CD14-positive monocyte (primary cell): Measurements from ENCODE around the gene ACBD7. TPM values are rescaled to one million over a fixed set of nuclear protein-coding genes. Genes with fewer than 3 reads are reported as not detected.

Experiments
- DNase-seq, 3 donors: peaks; one replicate each; pipeline ENCODE4 v3.0.0-alpha.2; 2011 to 2022
- H2AFZ ChIP-seq: 2 replicates; pipeline ENCODE4 v1.6.0; 2012; ENCODE audit warnings: mild to moderate bottlenecking, low read depth, low read length, inconsistent platforms; ENCODE audit not compliant: insufficient read depth, poor library complexity, severe bottlenecking
- H3K27ac ChIP-seq, 2 donors: 1 replicate in 1 of 2; 2 replicates in 1 of 2; pipeline ENCODE4 v1.5.1; 2012 to 2013; ENCODE audit warnings: low read length in 2 of 2, control low read depth in 1 of 2, inconsistent platforms in 1 of 2, low read depth in 1 of 2, mild to moderate bottlenecking in 1 of 2
- H3K27me3 ChIP-seq, 2 donors: one replicate each; pipeline versions ENCODE4 v1.6.0 to v1.6.1; 2011 to 2013; ENCODE audit warnings: low read length in 2 of 2; ENCODE audit not compliant: control insufficient read depth in 2 of 2, insufficient read depth in 2 of 2
- H3K36me3 ChIP-seq, 2 donors: replicated peaks in 1 of 2; 1 replicate in 1 of 2; 2 replicates in 1 of 2; pipeline versions ENCODE4 v1.5.1 to v1.6.1; 2012 to 2013; ENCODE audit warnings: low read length in 2 of 2, control low read depth in 1 of 2, inconsistent platforms in 1 of 2, mild to moderate bottlenecking in 1 of 2; ENCODE audit not compliant: insufficient read depth in 2 of 2, control insufficient read depth in 1 of 2
- H3K4me1 ChIP-seq, 2 donors: 1 replicate in 1 of 2; 2 replicates in 1 of 2; pipeline versions ENCODE4 v1.5.1 to v1.6.1; 2012 to 2013; ENCODE audit warnings: low read length in 2 of 2, control low read depth in 1 of 2, inconsistent platforms in 1 of 2, mild to moderate bottlenecking in 1 of 2, moderate library complexity in 1 of 2; ENCODE audit not compliant: insufficient read depth in 2 of 2, control insufficient read depth in 1 of 2
- H3K4me2 ChIP-seq: replicated peaks from 2 replicates; pipeline ENCODE3; 2012; ENCODE audit warnings: low read length, moderate library complexity, mild to moderate bottlenecking; ENCODE audit not compliant: poor library complexity, severe bottlenecking; ENCODE audit errors: extremely low read depth
- H3K4me3 ChIP-seq, 3 experiments: fragments of 200-600 bp in 1 of 3; sonication (generic) in 1 of 3; replicated peaks in 1 of 3; 1 replicate in 2 of 3; 2 replicates in 1 of 3; pipeline ENCODE4 v1.5.1; 2011 to 2013; ENCODE audit warnings: low read length in 3 of 3, mild to moderate bottlenecking in 3 of 3, control low read depth in 2 of 3, low read depth in 2 of 3, inconsistent platforms in 1 of 3, moderate library complexity in 1 of 3
- H3K79me2 ChIP-seq: 2 replicates; pipeline ENCODE4 v1.6.0; 2012; ENCODE audit warnings: mild to moderate bottlenecking, control low read depth, inconsistent platforms, low read length, moderate library complexity; ENCODE audit not compliant: insufficient read depth
- H3K9ac ChIP-seq: 2 replicates; pipeline ENCODE4 v1.6.0; 2017; ENCODE audit warnings: low read length, mild to moderate bottlenecking; ENCODE audit not compliant: insufficient read depth, poor library complexity, severe bottlenecking
- H3K9me3 ChIP-seq, 2 donors: replicated peaks in 1 of 2; 1 replicate in 1 of 2; 2 replicates in 1 of 2; pipeline versions ENCODE4 v1.5.1 to v1.6.1; 2012 to 2013; ENCODE audit warnings: low read length in 2 of 2, control low read depth in 1 of 2; ENCODE audit not compliant: control insufficient read depth in 1 of 2, insufficient read depth in 1 of 2
- H4K20me1 ChIP-seq: 2 replicates; pipeline ENCODE4 v1.6.0; 2012; ENCODE audit warnings: mild to moderate bottlenecking, low read length, control low read depth, moderate library complexity; ENCODE audit not compliant: insufficient read depth
- H3K27ac Mint-ChIP-seq, 7 donors: one replicate each; pipeline ENCODE4 v1.8.0; 2020; ENCODE audit warnings: mild to moderate bottlenecking in 7 of 7, mixed read lengths in 7 of 7, moderate library complexity in 6 of 7, inconsistent platforms in 2 of 7
- H3K27me3 Mint-ChIP-seq, 3 donors: one replicate each; pipeline ENCODE4 v1.8.0; 2021 to 2022; ENCODE audit warnings: low read depth in 3 of 3, mild to moderate bottlenecking in 3 of 3, mixed read lengths in 3 of 3, moderate library complexity in 3 of 3, inconsistent platforms in 1 of 3
- H3K36me3 Mint-ChIP-seq, 2 donors: one replicate each; pipeline ENCODE4 v1.8.0; 2020; ENCODE audit warnings: mixed read lengths in 2 of 2, inconsistent platforms in 1 of 2, mild to moderate bottlenecking in 1 of 2
- H3K4me1 Mint-ChIP-seq: one replicate; pipeline ENCODE4 v1.8.0; 2020; ENCODE audit warnings: mild to moderate bottlenecking, mixed read lengths
- H3K4me3 Mint-ChIP-seq, 2 donors: one replicate each; pipeline ENCODE4 v1.8.0; 2020; ENCODE audit warnings: mild to moderate bottlenecking in 2 of 2, mixed read lengths in 2 of 2, moderate library complexity in 1 of 2
- H3K9me3 Mint-ChIP-seq, 7 donors: one replicate each; pipeline ENCODE4 v1.8.0; 2020 to 2022; ENCODE audit warnings: mixed read lengths in 7 of 7, mild to moderate bottlenecking in 6 of 7, moderate library complexity in 6 of 7, inconsistent platforms in 2 of 7
- WGBS: methylation state at CpG from one replicate; pipeline ENCODE4 v1.1.5; 2013; ENCODE audit warnings: missing lambda C conversion rate; ENCODE audit not compliant: insufficient coverage; 5-methylcytosine and 5-hydroxymethylcytosine counted together
- intact Hi-C, 2 donors: fragments of 100-400 bp; cut with micrococcal nuclease; formaldehyde crosslinking; loops; one replicate each; pipeline versions ENCODE4 v1.15.0 to v1.15.1; 2023
- polyA plus RNA-seq, 3 donors: library from polyadenylated mRNA; depleted of rRNA in 1 of 3; unstranded in 2 of 3; stranded (reverse) in 1 of 3; fragments of 300-500 nt in 2 of 3; fragments of >200 nt in 1 of 3; fragmentation: Illumina TruSeq in 2 of 3; gene quantifications; 1 replicate in 2 of 3; 2 replicates in 1 of 3; pipeline ENCODE4 v1.2.3, GENCODE V29; 2012 to 2021
- TF ChIP-seq, protein P1 (sequence below): fragments of 200-600 bp; IDR thresholded peaks from one replicate; pipeline ENCODE4 v1.8.0; 2022; ENCODE audit warnings: antibody characterized with exemption, mild to moderate bottlenecking

ACBD7 gene
- polyA plus RNA-seq, 3 donors: 0.11 TPM; not detected in 2

DNA sequence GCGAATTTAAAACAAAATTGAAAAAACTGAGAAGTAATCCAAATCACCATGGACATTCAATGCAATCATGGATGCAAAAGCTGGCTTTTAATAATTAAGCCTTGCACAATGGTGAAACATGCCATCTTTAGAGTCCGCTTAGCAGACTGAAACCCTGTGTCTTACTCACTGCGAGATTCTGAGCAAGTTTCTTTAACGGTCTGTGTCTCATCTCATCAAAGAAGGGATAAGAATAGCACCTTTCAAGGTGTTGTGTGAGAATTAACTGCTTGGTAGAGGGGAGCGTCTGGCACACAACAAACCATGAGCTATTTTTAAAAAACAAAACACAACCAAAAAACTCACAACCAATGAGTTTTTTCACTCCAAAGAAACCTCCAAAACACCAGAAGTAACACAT is 21.4 kb downstream of the ACBD7 start:
- Histone ChIP-seq H3K4me1 (no peaks in the 10 kb centered on the region), H3K9ac (no peak overlapping the region), H3K27ac (no peak overlapping the region), H2AFZ (no peak overlapping the region), H3K4me2 (no peak overlapping the region), H3K9me3 (no peaks in the 10 kb centered on the region), H4K20me1 (no peaks in the 10 kb centered on the region), H3K4me3 (no peak overlapping the region), H3K79me2 (no peaks in the 10 kb centered on the region), H3K27me3 (peaks cover 0 to 2% of the 10 kb centered on the region in 2 donors), H3K36me3 (no peaks in the 10 kb centered on the region)
- Mint-ChIP-seq H3K4me3 (no peak overlapping the region), H3K27me3 (peaks cover 0 to 5% (median 2%) of the 10 kb centered on the region in 3 donors), H3K27ac (no peak overlapping the region), H3K9me3 (peaks cover 0 to 14% (median 7%) of the 10 kb centered on the region in 7 donors), H3K4me1 (no peaks in the 10 kb centered on the region), H3K36me3 (no peaks in the 10 kb centered on the region)
- TF ChIP-seq, protein P1, sequence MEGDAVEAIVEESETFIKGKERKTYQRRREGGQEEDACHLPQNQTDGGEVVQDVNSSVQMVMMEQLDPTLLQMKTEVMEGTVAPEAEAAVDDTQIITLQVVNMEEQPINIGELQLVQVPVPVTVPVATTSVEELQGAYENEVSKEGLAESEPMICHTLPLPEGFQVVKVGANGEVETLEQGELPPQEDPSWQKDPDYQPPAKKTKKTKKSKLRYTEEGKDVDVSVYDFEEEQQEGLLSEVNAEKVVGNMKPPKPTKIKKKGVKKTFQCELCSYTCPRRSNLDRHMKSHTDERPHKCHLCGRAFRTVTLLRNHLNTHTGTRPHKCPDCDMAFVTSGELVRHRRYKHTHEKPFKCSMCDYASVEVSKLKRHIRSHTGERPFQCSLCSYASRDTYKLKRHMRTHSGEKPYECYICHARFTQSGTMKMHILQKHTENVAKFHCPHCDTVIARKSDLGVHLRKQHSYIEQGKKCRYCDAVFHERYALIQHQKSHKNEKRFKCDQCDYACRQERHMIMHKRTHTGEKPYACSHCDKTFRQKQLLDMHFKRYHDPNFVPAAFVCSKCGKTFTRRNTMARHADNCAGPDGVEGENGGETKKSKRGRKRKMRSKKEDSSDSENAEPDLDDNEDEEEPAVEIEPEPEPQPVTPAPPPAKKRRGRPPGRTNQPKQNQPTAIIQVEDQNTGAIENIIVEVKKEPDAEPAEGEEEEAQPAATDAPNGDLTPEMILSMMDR: no peak
- intact Hi-C loops: no loop called here
- DNase-seq: no peak
- WGBS: 88% methylated on average over 1 of the region's 5 CpGs

GRCh38 chr10:15060638-15061037 is 27.9 kb downstream of the ACBD7 start:
- Histone ChIP-seq H3K27ac (no peak overlapping the region), H3K9ac (no peak overlapping the region), H3K4me3 (no peak overlapping the region), H4K20me1 (no peaks in the 10 kb centered on the region), H3K79me2 (no peaks in the 10 kb centered on the region), H2AFZ (no peak overlapping the region), H3K4me1 (no peaks in the 10 kb centered on the region), H3K36me3 (no peaks in the 10 kb centered on the region), H3K9me3 (peaks cover 0 to 5% of the 10 kb centered on the region in 2 donors), H3K27me3 (peaks cover 0 to 2% of the 10 kb centered on the region in 2 donors), H3K4me2 (no peak overlapping the region)
- TF ChIP-seq, protein P1: no peak
- H3K27me3 Mint-ChIP-seq: peaks cover 0 to 4% (median 0%) of the 10 kb centered on the region in 3 donors
- no peak overlapping the region for H3K4me3 Mint-ChIP-seq
- H3K4me1 Mint-ChIP-seq: no peaks in the 10 kb centered on the region
- H3K27ac Mint-ChIP-seq: no peak overlapping the region
- H3K9me3 Mint-ChIP-seq: peaks cover 10 to 26% (median 21%) of the 10 kb centered on the region in 7 donors
- no peaks in the 10 kb centered on the region for H3K36me3 Mint-ChIP-seq
- DNase-seq: no peak
- WGBS: 76% methylated on average over 2 of the region's 2 CpGs
- intact Hi-C loops: no loop called here
